ENCODE results near the gene MAP3K20. TPM values are rescaled to one million over a fixed set of nuclear protein-coding genes. Genes with fewer than 3 reads are reported as not detected.

Gene MAP3K20
- total and polyA plus RNA-seq, 10 donors = 3.2 to 24.1 (median 14.6) TPM

DNA sequence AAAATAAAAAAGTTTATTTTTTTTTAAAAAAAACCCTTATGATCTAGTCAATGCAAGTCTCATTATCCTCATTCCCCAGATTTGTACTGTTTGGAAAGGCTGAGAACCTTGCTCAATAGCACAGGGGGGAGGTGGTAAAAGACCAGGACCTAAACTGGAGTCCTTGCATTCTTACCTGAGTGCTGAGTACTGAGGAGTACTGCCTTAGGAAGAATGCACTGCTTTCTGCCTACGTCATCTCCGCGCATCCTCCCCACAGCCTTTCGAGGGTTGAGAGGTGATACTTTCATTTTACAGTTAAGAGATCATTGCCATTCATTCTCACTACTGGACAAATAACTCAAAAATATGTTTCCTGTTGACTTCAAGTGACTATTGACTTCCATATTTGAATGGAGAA is 73.8 kb downstream of the MAP3K20 start:
- TF ChIP-seq POLR2A (IDR thresholded peaks at IDR 0.05) (no peak), POLR2AphosphoS5 (IDR thresholded peaks at IDR 0.05) (no peak)
- TF ChIP-seq, protein P1, sequence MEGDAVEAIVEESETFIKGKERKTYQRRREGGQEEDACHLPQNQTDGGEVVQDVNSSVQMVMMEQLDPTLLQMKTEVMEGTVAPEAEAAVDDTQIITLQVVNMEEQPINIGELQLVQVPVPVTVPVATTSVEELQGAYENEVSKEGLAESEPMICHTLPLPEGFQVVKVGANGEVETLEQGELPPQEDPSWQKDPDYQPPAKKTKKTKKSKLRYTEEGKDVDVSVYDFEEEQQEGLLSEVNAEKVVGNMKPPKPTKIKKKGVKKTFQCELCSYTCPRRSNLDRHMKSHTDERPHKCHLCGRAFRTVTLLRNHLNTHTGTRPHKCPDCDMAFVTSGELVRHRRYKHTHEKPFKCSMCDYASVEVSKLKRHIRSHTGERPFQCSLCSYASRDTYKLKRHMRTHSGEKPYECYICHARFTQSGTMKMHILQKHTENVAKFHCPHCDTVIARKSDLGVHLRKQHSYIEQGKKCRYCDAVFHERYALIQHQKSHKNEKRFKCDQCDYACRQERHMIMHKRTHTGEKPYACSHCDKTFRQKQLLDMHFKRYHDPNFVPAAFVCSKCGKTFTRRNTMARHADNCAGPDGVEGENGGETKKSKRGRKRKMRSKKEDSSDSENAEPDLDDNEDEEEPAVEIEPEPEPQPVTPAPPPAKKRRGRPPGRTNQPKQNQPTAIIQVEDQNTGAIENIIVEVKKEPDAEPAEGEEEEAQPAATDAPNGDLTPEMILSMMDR (IDR thresholded peaks at IDR 0.05 in 8 of 11, conservative IDR thresholded peaks at IDR 0.05 in 3 of 11) = no peak
- Histone ChIP-seq H3K27me3 (replicated peaks in 1 of 7) (no peaks in the 10 kb centered on the region), H3K4me1 (peaks cover 0 to 25% (median 0%) of the 10 kb centered on the region in 6 donors), H3K4me3 (no peak overlapping the region), H3K36me3 (no peaks in the 10 kb centered on the region), H3K27ac (peak overlapping the region in 3 of 8 donors; percentile 33 to 45 (median 36)), H3K9me3 (no peaks in the 10 kb centered on the region)
- intact Hi-C loops (cut with DNase I; ENCODE audit: low total_unique reads) = no loop called here
- 77 to 88% (median 83%) methylated on average over 4 of the region's 4 CpGs for WGBS, 5 donors
- peak; percentile 76 for DNase-seq

DNA sequence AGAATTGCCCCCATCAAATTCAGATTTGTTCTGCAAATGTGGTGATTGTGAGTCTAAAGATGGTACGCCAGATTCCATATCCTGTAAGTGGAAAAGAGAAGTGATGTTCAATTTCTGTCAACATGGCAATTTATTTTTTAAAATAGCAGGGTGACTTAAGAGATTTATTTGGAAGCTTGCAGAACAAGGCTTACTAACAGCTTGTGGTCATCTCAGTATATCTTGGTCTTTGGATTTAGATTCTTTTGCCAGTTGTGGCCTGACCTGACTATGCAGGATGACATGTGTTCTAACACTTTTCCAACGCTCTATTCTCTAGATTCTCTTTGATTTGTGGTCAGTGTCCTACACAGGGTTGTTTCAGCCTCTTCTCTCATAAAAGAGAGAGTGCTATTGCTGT is 74.4 kb downstream of the MAP3K20 start:
- DNase-seq = no peak
- Histone ChIP-seq H3K9me3 (no peaks in the 10 kb centered on the region), H3K4me3 (no peak overlapping the region), H3K4me1 (peaks cover 0 to 25% (median 0%) of the 10 kb centered on the region in 6 donors), H3K27ac (peak overlapping the region in 3 of 8 donors; percentile 33 to 45 (median 36)), H3K36me3 (no peaks in the 10 kb centered on the region), H3K27me3 (replicated peaks in 1 of 7) (no peaks in the 10 kb centered on the region)
- no peak for TF ChIP-seq POLR2AphosphoS5 (IDR thresholded peaks at IDR 0.05)
- TF ChIP-seq, protein P1 (IDR thresholded peaks at IDR 0.05 in 8 of 11, conservative IDR thresholded peaks at IDR 0.05 in 3 of 11) = no peak
- no peak for TF ChIP-seq POLR2A (IDR thresholded peaks at IDR 0.05)
- intact Hi-C loops (cut with DNase I; ENCODE audit: low total_unique reads) = no loop called here
- WGBS, 5 donors = 78 to 89% (median 85%) methylated on average over 2 of the region's 2 CpGs

GRCh38 chr2:173150963-173151362 is 75.3 kb downstream of the MAP3K20 start:
- H3K4me1 ChIP-seq = peaks cover 0 to 25% (median 0%) of the 10 kb centered on the region in 6 donors
- no peak overlapping the region for H3K4me3 ChIP-seq
- no peak for DNase-seq
- no peaks in the 10 kb centered on the region for H3K9me3 ChIP-seq
- no peak overlapping the region for H3K27ac ChIP-seq
- no peaks in the 10 kb centered on the region for H3K27me3 ChIP-seq (replicated peaks in 1 of 7)
- H3K36me3 ChIP-seq = no peaks in the 10 kb centered on the region
- intact Hi-C loops (cut with DNase I; ENCODE audit: low total_unique reads) = no loop called here
- TF ChIP-seq POLR2AphosphoS5 (IDR thresholded peaks at IDR 0.05) = no peak
- TF ChIP-seq, protein P1 (IDR thresholded peaks at IDR 0.05 in 8 of 11, conservative IDR thresholded peaks at IDR 0.05 in 3 of 11) = no peak

DNA sequence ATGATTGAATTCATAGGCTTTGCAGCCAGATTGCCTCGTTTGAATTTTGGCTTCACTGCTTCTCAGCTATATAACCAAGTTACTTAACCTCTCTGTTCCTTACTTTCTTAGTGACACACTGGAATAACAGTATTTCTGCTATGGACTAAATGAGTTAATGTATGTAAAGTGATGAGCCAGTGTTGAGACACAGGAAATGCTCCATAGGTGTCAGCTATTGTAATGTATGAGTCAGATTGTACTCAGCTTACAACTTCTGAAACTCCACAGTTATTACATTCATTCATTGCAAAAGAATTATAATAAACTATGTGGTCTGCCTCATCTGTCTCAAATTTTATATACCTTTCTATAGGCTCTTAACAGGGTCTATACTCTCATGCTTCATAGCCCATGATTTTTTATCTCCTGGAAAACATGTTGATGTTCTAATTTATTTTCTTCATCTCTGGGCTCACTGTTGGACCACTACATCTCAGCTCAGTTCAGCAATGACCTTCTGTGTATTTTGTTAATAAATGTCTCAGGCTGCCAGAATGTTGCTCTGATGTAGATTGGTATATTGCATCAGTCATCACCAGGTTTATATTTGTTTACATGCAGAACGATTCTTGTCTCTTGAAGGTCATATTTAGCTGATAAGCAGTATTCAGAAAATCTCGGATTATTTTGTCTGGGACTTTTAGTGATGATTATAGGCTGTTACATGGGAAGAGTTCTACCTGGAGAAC is 76.2 kb downstream of the MAP3K20 start:
- intact Hi-C loops (cut with DNase I; ENCODE audit: low total_unique reads) = no loop called here
- no peak overlapping the region for H3K4me3 ChIP-seq
- H3K9me3 ChIP-seq = no peaks in the 10 kb centered on the region
- WGBS, 5 donors = 66 to 82% (median 73%) methylated on average over 3 of the region's 3 CpGs
- H3K4me1 ChIP-seq = peaks cover 0 to 25% (median 0%) of the 10 kb centered on the region in 6 donors
- TF ChIP-seq POLR2AphosphoS5 (IDR thresholded peaks at IDR 0.05) (no peak), POLR2A (IDR thresholded peaks at IDR 0.05) (no peak)
- TF ChIP-seq, protein P1 (IDR thresholded peaks at IDR 0.05 in 8 of 11, conservative IDR thresholded peaks at IDR 0.05 in 3 of 11) = no peak
- no peaks in the 10 kb centered on the region for H3K27me3 ChIP-seq (replicated peaks in 1 of 7)
- no peak overlapping the region for H3K27ac ChIP-seq
- no peaks in the 10 kb centered on the region for H3K36me3 ChIP-seq
- no peak for DNase-seq
